Body of pancreas (tissue), 4 donors: ENCODE measurements around the gene WASL.

Experiments used
- POLR2A ChIP-seq, 3 donors: fragments of 450-650 bp; IDR thresholded peaks; one replicate each; pipeline ENCODE4 v1.6.1; 2016; ENCODE audit warnings: antibody characterized with exemption in 3 of 3, mild to moderate bottlenecking in 2 of 3
- TF ChIP-seq, protein P1 (sequence below), 7 experiments: fragments of 450-650 bp in 4 of 7; fragments of 200-600 bp in 3 of 7; sonication (generic) in 3 of 7; IDR thresholded peaks; one replicate each; pipeline ENCODE4 v1.5.1; 2016 to 2019; ENCODE audit warnings: antibody characterized with exemption in 7 of 7

DNA sequence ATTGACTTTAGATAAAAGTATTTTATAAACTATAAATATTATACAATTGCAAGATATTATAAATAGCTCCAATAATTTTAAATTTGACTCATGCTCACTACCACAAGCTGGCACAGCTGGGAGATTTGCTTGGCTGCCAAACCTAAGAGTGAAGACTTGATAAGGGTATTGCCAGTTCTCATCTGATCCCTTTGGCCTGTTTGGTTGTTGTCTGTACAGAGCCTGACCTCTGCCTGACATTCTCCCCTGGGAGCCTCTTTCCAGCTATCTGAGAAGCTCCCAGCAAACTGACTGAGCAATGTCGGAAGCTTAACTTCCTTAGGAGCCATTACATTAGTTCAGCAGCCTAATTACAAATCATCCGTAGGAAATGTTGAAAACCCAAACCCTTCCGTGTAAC, 103.3 kb downstream of the WASL start:
- no peak for TF ChIP-seq POLR2A (IDR thresholded peaks at IDR 0.05)
- TF ChIP-seq, protein P1, sequence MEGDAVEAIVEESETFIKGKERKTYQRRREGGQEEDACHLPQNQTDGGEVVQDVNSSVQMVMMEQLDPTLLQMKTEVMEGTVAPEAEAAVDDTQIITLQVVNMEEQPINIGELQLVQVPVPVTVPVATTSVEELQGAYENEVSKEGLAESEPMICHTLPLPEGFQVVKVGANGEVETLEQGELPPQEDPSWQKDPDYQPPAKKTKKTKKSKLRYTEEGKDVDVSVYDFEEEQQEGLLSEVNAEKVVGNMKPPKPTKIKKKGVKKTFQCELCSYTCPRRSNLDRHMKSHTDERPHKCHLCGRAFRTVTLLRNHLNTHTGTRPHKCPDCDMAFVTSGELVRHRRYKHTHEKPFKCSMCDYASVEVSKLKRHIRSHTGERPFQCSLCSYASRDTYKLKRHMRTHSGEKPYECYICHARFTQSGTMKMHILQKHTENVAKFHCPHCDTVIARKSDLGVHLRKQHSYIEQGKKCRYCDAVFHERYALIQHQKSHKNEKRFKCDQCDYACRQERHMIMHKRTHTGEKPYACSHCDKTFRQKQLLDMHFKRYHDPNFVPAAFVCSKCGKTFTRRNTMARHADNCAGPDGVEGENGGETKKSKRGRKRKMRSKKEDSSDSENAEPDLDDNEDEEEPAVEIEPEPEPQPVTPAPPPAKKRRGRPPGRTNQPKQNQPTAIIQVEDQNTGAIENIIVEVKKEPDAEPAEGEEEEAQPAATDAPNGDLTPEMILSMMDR (IDR thresholded peaks at IDR 0.05): no peak
